GM18502 (cell line): ENCODE data around the gene PTPN1.
"Not testable (repeated sequence)": the region's sequence is repeated elsewhere in the genome, so short reads cannot be mapped to it uniquely, and the experiment has no call there.

Experiments
- ATAC-seq: cut with Tn5 transposase; IDR thresholded peaks from one replicate; pipeline ENCODE4 v1.9.1; 2021; ENCODE audit warnings: mild to moderate bottlenecking; ENCODE audit not compliant: unreplicated experiment, poor library complexity

PTPN1 gene

DNA sequence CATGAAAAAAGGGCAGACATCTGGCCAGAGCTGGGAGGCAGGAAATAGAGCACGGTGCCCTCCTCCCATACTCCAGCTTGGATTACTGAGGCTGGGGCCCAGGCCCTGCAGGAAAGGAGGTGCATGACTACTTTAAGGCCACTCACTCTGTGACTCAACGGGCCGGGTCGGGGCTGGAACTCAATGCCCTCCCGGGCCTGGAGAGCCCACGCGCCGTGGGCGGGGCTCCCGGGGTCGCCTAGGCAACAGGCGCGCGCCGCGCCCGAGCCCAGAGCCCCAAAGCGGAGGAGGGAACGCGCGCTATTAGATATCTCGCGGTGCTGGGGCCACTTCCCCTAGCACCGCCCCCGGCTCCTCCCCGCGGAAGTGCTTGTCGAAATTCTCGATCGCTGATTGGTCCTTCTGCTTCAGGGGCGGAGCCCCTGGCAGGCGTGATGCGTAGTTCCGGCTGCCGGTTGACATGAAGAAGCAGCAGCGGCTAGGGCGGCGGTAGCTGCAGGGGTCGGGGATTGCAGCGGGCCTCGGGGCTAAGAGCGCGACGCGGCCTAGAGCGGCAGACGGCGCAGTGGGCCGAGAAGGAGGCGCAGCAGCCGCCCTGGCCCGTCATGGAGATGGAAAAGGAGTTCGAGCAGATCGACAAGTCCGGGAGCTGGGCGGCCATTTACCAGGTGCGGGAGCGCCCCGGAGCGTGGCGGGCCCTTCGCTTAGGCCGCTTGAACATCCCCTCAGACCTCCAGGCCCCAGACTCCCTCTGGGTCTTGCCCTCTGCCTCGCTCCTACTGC is at the start of gene PTPN1:
Gene PTPN1 (plus strand): TSS at position 461 of the 783 bp plus-strand sequence. CDS start 145 bp downstream, at position 606.
- ATAC-seq, result peak; percentile 90

DNA sequence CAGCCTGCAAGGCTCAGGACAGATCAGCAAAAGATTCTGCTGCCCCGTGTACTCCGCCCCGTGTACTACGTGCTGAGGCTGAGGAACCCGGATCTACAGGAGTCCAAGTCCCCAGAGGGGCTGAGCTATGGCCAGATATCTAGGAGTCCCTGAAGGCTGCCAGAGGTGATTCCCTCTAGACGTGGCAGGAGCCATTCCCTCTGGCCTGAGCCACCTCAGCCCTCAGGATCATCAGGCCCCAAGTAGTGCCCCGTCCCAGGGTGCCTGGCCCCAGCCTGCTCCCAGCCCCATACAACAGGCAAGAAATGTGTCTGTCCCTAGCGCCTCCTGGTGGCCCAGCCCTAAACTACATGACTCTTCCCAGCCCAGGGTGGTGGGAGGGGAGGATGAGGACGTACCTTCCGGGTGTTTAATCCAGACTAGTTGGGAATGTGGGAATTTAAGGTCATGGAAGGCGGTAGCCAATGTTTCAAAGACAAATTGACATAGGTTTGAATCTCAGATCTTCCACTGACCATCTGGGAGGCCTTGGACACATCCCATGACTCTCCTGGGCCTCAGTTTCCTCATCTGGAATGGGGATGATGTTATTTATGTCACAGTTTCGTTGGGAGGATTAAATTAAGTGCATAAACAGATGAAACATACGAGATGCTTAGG is 49.4 kb upstream of the PTPN1 start:
- no peak for ATAC-seq

DNA sequence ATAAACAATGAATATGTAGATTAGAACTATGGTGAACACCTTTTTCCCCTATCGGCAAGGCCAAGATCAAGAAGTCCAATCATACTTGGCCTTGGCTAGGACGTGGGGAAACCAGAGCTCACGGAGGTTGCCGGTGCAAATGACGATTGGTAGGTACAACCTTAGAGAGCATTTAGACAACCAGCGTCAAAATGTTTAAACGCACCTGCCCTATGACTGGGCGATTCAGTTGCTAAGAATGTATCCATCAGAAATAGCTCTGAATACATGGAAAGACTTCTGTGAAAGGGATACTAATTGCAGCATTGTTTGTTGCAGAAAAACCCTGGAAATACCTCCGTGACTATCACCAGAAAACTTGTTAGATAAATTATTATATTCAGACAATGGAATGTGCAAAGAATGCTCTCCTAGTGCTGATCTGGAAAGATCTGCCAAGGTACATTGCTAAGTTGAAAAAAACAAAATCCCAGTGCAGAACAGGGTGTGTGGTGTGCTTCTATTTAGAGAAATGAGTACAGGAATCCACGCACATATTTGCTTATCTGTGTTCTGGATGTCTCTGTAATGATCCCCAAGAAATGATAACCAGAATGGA is 48.0 kb upstream of the PTPN1 start:
- no peak for ATAC-seq

DNA sequence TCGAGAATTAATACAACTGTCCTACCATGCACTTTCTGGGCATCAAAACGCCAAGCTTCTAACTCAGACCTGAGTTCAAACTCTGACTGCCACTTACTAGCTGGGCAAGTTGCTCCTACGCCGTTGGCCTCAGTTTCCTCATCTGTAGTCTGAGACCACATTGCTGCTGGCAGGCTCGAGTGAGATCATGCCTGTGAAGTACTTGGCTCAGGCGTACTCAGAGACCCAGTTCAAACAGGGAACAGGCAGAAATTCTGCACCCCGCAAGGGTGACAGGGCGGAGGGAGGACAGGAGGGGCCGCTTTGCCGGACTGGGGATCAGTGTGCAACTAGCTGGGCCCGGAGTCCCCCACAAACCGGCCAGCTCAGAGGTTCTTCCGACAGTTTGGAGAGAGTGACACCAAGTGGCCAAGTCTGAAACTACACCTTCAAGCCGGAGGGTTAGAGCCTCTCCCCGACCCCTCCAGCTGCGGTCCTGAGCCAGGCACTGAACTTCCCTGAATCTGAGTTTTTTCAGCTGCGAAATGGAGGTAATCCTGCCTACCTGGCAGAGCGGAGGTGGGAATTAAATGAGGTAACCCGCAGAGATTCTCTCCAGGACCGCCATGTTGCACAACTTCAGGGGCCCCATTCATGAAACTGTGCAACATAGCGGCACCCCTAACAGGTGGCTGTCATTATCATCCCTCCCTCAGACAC is 46.0 kb upstream of the PTPN1 start:
- ATAC-seq, result peak; percentile 52

DNA sequence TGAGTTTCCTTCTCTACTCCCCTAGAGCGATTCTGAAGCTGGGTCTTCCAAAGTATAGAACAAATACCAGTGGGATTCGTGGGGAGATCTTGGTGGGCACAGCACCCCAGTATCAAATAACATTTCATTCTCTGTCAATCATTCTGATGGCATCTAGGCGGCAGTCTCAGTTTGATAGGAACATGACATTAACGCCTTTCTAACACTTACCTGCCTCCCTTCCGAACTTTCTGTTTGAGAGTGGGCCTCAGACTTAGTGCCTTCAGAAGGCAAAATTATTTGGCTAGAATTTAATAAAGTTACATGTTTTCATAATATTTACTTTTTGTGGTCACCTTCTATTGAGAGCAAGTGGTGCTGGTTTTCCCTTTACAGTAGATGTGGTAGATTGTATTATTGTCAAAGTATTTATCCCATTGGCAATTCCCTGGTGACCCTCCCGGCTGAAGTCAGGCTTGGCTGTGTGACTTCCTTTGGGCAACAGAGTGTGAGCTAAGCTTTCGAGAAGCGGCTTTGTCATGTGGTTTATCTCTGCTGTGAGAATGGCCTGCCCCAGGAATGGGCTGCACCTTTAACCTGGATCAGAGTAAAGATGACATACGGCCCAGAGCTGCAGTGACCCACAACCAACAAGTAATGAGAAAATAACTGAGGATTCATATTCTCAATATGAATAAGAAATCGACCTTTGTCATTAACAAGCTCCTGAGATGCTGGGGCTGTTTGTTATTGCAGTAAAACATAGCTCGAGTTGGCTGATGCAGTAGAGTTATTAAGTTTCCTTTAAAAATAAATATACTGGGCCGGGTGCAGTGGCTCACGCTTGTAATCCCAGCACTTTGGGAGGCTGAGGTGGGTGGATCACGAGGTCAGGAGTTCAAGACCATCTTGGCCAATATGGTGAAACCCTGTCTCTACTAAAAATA is 45.2 kb upstream of the PTPN1 start:
- ATAC-seq, result no peak

DNA sequence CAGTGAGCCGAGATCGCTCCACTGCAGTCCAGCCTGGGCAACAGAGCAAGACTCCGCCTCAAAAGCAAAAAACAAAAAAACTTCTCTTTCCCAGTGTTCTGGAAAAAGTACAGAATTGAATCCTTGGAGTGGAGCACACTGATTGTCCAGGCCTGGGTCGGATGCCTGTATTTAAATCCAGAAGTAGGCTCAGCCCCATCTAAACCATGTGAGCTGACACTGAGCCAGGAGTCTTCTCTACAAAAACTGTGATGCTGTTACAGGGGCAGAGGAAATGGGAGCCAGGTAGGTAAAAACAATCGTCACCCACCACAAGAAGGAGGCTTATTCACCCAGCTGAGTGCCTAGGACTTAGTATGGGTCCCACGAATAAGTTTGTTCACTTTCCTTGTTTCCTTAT is 43.0 kb upstream of the PTPN1 start:
- ATAC-seq, result no peak

DNA sequence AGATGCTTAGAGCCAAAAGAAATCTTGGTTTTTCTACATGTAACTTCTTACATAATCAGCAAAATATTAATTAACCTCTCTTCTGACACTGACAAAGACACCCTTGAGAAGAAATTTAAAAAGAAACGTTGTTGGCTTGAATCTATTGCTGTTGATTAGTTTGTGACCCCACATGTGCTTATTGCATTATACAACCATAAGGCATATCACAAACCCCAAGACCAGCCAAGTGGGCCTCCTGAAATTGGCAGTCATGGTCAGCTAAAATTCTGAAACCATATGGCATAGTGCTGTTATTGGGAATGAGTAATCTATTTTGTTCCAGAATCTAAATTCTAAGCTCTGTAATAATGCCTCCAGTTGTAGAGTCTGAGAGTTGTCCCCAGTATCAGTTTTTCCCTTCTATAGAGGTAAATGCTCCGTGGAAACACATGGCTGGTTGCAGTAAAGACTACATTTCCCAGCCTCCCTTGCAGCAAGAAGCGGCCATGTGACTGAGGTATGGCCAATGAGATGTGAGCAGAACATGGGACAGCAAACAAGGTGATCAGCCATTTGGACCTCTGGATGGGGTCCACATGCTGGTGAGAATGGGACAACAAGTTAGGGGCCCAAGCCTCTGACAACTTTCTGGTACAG is 42.3 kb upstream of the PTPN1 start:
- no peak for ATAC-seq

- no peak for ATAC-seq
These were observed 41.8 kb upstream of the PTPN1 start for GRCh38 chr20:50468378-50468798.

DNA sequence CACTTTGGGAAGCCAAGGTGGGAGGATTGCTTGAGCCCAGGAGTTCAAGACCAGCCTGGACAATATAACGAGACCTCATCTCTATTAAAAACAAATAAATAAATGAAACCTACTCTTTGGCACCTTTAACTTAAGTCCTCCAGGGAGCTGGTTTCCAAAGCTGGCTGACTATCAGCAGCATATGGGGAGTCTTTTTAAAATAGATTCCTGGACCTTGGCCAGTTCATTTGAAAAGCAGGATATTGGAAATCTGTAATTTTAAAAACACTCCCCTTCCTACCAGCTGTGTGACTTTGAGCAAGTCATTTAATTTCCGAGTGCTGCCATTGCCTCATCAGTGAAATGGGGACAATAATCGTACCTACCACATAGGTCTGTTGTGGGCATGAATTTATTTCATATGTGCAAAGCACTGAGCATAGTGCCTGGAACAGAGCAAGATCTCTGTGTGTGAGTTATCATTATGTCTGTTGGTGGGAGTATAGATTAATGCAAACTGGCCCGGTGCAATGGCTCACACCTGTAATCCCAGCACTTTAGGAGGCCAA is 40.9 kb upstream of the PTPN1 start:
- ATAC-seq, result no peak

DNA sequence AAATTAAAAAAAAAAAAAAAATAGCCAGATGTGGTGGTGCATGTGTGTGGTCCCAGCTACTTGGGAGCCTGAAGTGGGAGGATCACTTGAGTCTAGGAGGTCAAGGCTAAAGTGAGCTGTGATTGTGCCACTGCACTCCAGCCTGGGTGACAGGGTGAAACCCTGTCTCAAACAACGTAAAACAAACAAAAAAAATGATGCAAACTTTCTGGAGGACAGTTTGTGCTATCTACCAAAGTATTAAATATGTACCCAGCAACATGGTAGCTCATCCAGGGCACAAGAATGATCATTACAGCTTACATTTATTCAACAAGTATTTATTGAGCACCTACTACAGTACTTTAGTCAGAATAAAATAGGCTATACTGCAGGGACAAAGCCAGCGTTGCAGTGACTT is 40.4 kb upstream of the PTPN1 start:
- no peak for ATAC-seq

- ATAC-seq, result no peak
These were observed 39.8 kb upstream of the PTPN1 start for GRCh38 chr20:50470264-50470858.

GRCh38 chr20:50471231-50471630 is 39.0 kb upstream of the PTPN1 start:
- ATAC-seq, result no peak

GRCh38 chr20:50472693-50473664 is 37.2 kb upstream of the PTPN1 start:
- ATAC-seq, result no peak

- ATAC-seq, result not testable (repeated sequence)
These were observed 35.8 kb upstream of the PTPN1 start for GRCh38 chr20:50474356-50474755.

DNA sequence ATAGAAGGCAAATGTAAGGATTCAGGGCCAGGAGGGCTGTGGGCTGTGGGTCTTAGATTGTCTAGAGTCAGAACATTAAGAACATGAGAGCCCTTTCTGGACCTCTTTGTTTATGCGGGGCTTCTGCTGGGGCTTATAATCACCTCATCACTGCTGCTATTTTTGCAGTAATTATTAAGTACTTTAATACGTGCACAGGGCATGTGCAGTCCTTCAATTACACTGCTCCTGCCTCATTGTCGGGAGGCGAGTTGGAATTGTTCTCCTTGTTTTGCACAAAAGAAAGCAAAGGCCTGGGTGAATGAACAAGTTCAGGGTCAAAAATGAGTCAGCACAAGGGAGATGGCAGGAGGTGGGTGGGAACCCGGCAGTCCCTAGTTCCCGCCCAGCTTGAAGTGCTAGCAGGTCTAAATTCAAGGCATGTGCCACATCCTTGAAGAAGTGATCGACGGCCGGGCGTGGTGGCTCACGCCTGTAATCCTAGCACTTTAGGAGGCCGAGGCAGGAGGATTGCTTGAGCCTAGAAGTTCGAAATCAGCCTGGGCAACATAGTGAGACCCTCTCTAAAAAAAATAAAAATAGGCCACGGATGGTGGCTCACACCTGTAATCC is 34.4 kb upstream of the PTPN1 start:
- no peak for ATAC-seq

DNA sequence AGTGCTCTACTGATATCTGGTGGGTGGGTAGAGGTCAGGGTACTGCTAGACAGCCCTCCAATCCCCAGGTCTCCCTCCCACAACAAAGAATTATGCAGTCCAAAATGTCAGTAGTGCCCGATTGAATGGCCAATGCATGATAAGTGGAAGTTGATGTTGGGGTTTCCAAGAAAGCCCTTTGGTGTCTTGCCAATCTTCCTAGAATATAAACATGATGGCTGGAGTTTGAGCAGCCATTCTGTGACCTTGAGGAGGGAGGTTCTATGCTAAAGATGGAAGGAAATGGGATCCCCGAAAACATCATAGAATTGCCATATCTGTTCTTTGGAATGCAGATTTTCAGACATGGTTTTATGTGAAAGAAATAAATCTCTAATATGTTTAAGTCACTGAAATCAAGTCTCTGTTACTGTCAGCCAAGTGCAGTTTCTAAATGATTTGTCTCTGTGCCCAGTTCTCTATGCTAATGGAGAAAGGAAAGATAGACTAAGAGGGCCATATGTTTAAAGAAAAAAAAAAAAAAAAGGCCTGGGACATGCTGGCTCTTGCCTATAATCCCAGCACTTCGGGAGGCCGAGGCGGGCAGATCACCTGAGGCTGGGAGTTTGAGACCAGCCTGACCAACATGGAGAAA is 32.8 kb upstream of the PTPN1 start:
- ATAC-seq, result no peak
